Astrocyte (in vitro differentiated cells and primary cell): ENCODE measurements around the gene PYGB. TPM values are rescaled to one million over a fixed set of nuclear protein-coding genes. Genes with fewer than 3 reads are reported as not detected.

Source experiments
- DNase-seq: peaks from one replicate; pipeline ENCODE4 v3.0.0-alpha.2; 2010; ENCODE audit warnings: low read depth
- FAIRE-seq: peaks from 2 replicates; lab custom pipeline; 2011; peaks lifted over from hg19 to GRCh38; lab: Jason Lieb, UNC
- H2AFZ ChIP-seq: 2 replicates; pipeline ENCODE4 v1.6.0; 2012; ENCODE audit warnings: low read depth, low read length, inconsistent platforms
- H3K27ac ChIP-seq: 2 replicates; pipeline ENCODE4 v1.5.1; 2011; ENCODE audit warnings: low read depth, low read length, inconsistent platforms
- H3K27me3 ChIP-seq: 2 replicates; pipeline ENCODE4 v1.6.0; 2011; ENCODE audit warnings: low read length, inconsistent platforms; ENCODE audit not compliant: insufficient read depth
- H3K36me3 ChIP-seq: 2 replicates; pipeline ENCODE4 v1.5.1; 2011; ENCODE audit warnings: low read length, inconsistent platforms; ENCODE audit not compliant: insufficient read depth
- H3K4me1 ChIP-seq: 2 replicates; pipeline ENCODE4 v1.5.1; 2011; ENCODE audit warnings: low read length, inconsistent platforms; ENCODE audit not compliant: insufficient read depth
- H3K4me2 ChIP-seq: 2 replicates; pipeline ENCODE4 v1.6.0; 2012; ENCODE audit warnings: low read length, inconsistent platforms
- H3K4me3 ChIP-seq: 2 replicates; pipeline ENCODE4 v1.5.1; 2011; ENCODE audit warnings: low read depth, mild to moderate bottlenecking, low read length, inconsistent platforms; ENCODE audit not compliant: insufficient read depth
- H3K79me2 ChIP-seq: 2 replicates; pipeline ENCODE4 v1.6.0; 2012; ENCODE audit warnings: mild to moderate bottlenecking, low read length, inconsistent platforms; ENCODE audit not compliant: insufficient read depth
- H3K9ac ChIP-seq: 2 replicates; pipeline ENCODE4 v1.6.0; 2012; ENCODE audit warnings: mild to moderate bottlenecking, low read length, inconsistent platforms
- H3K9me3 ChIP-seq: 2 replicates; pipeline ENCODE4 v1.5.1; 2012; ENCODE audit warnings: low read depth, mild to moderate bottlenecking, low read length, inconsistent platforms; ENCODE audit not compliant: insufficient read depth
- H4K20me1 ChIP-seq: 2 replicates; pipeline ENCODE4 v1.6.0; 2012; ENCODE audit warnings: low read length, inconsistent platforms; ENCODE audit not compliant: insufficient read depth
- H3K27ac Mint-ChIP-seq: one replicate; pipeline ENCODE4 v1.8.0; 2021; ENCODE audit warnings: mild to moderate bottlenecking, mixed read lengths; ENCODE audit not compliant: unreplicated experiment
- H3K27me3 Mint-ChIP-seq: one replicate; pipeline ENCODE4 v1.8.0; 2021; ENCODE audit warnings: low read depth, mixed read lengths; ENCODE audit not compliant: unreplicated experiment
- H3K36me3 Mint-ChIP-seq: one replicate; pipeline ENCODE4 v1.8.0; 2021; ENCODE audit warnings: low read depth, mixed read lengths; ENCODE audit not compliant: unreplicated experiment
- H3K4me1 Mint-ChIP-seq: one replicate; pipeline ENCODE4 v1.8.0; 2021; ENCODE audit warnings: low read depth, mixed read lengths; ENCODE audit not compliant: unreplicated experiment
- H3K4me3 Mint-ChIP-seq: one replicate; pipeline ENCODE4 v1.8.0; 2021; ENCODE audit warnings: mild to moderate bottlenecking, moderate library complexity, mixed read lengths; ENCODE audit not compliant: unreplicated experiment
- H3K9me3 Mint-ChIP-seq: one replicate; pipeline ENCODE4 v1.8.0; 2021; ENCODE audit warnings: mild to moderate bottlenecking, mixed read lengths; ENCODE audit not compliant: unreplicated experiment
- CTCF ChIP-seq: IDR thresholded peaks from 2 replicates; pipeline ENCODE4 v1.5.1; 2011; ENCODE audit warnings: low read depth, mild to moderate bottlenecking, inconsistent platforms, low read length, moderate library complexity; ENCODE audit not compliant: insufficient read depth
- EZH2 ChIP-seq: IDR thresholded peaks from 2 replicates; pipeline ENCODE4 v1.6.1; 2012; ENCODE audit warnings: mild to moderate bottlenecking, low read length, inconsistent platforms; ENCODE audit not compliant: insufficient read depth
- total RNA-seq: library from RNA; stranded (reverse); gene quantifications from 2 replicates; pipeline ENCODE4 v1.2.1, GENCODE V29; 2021

Gene PYGB
- total RNA-seq, 1 donor from 2014 or later = 206 TPM

- Histone ChIP-seq H3K79me2 (no peaks in the 10 kb centered on the region), H3K4me1 (peaks cover 3% of the 10 kb centered on the region), H3K27ac (no peak overlapping the region), H3K9ac (no peak overlapping the region), H2AFZ (no peak overlapping the region), H4K20me1 (no peaks in the 10 kb centered on the region), H3K36me3 (peaks cover 18% of the 10 kb centered on the region), H3K27me3 (no peaks in the 10 kb centered on the region), H3K9me3 (no peaks in the 10 kb centered on the region), H3K4me3 (no peak overlapping the region), H3K4me2 (no peak overlapping the region)
- Mint-ChIP-seq H3K36me3 (peaks cover 13% of the 10 kb centered on the region), H3K27me3 (no peaks in the 10 kb centered on the region), H3K4me3 (no peak overlapping the region), H3K27ac (no peak overlapping the region), H3K9me3 (no peaks in the 10 kb centered on the region), H3K4me1 (no peaks in the 10 kb centered on the region)
- FAIRE-seq (no peak), DNase-seq (no peak)
- TF ChIP-seq EZH2 (no peak), CTCF (no peak)
These were observed 31.5 kb upstream of the PYGB start for GRCh38 chr20:25216199-25216945.

GRCh38 chr20:25217161-25218108, 30.4 kb upstream of the PYGB start:
- H3K9ac ChIP-seq = no peak overlapping the region
- FAIRE-seq (no peak), DNase-seq (no peak)
- H3K27ac Mint-ChIP-seq = no peak overlapping the region
- H2AFZ ChIP-seq = no peak overlapping the region
- no peak overlapping the region for H3K4me3 ChIP-seq
- no peaks in the 10 kb centered on the region for H4K20me1 ChIP-seq
- H3K4me1 ChIP-seq = peaks cover 11% of the 10 kb centered on the region
- peaks cover 4% of the 10 kb centered on the region for H3K4me1 Mint-ChIP-seq
- no peak overlapping the region for H3K4me3 Mint-ChIP-seq
- no peaks in the 10 kb centered on the region for H3K27me3 Mint-ChIP-seq
- H3K27me3 ChIP-seq = no peaks in the 10 kb centered on the region
- no peaks in the 10 kb centered on the region for H3K9me3 Mint-ChIP-seq
- no peak overlapping the region for H3K27ac ChIP-seq
- H3K36me3 ChIP-seq = peaks cover 13% of the 10 kb centered on the region
- H3K9me3 ChIP-seq = no peaks in the 10 kb centered on the region
- H3K4me2 ChIP-seq = no peak overlapping the region
- no peak for TF ChIP-seq EZH2
- TF ChIP-seq CTCF = no peak
- H3K79me2 ChIP-seq = no peaks in the 10 kb centered on the region
- peaks cover 13% of the 10 kb centered on the region for H3K36me3 Mint-ChIP-seq
